GM18502 (cell line): ENCODE data around the gene CPPED1.

Experiments
- ATAC-seq: cut with Tn5 transposase; IDR thresholded peaks from one replicate; pipeline ENCODE4 v1.9.1; 2021; ENCODE audit warnings: mild to moderate bottlenecking; ENCODE audit not compliant: unreplicated experiment, poor library complexity

CPPED1 gene

DNA sequence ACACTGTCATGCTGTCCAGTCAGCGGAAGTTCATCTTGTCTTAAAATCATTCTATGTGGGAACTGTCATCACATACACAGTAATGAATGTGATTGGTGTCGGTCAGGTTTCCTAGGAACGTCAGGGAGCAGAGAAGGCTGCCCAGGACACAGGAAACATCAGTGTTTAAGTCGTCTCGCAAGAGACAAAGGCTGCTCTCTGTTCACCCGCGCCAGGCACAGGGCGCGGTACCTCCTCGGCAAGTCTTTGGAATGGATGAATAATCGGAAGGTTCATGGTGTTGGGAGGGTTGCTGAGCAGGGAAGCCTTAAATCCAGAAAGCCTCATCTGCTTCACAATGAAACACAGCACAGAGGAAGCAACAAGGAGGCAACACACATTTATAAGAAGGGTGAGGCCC lies 148.2 kb downstream of the CPPED1 start:
- ATAC-seq, result no peak

DNA sequence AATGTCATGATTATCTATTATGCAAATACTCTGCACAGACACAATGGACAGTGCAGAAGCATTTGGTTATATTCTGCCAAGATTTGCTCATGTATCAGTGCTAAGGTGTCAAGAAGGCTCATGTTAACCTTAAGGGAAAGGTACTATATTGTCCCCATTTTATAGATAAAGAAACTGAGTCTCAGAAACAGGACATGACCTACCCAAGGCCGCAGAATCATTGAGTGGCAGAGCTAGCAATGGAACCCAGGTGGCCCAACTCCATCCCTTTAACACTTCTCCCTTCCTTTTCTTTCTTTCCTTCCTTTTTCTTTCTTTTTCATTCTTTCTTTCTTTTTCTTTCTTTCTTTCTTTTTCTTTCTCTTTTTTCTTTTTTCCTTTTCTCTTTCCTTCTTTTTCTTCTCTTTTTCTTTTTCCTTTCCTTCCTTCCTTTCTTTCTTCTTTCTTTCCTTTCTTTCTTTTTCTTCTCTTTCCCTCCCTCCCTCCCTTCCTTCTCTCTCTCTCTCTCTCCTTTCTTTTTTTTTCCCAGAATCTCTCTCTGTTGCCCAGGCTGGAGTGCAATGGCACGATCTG lies 149.8 kb downstream of the CPPED1 start:
- no peak for ATAC-seq

DNA sequence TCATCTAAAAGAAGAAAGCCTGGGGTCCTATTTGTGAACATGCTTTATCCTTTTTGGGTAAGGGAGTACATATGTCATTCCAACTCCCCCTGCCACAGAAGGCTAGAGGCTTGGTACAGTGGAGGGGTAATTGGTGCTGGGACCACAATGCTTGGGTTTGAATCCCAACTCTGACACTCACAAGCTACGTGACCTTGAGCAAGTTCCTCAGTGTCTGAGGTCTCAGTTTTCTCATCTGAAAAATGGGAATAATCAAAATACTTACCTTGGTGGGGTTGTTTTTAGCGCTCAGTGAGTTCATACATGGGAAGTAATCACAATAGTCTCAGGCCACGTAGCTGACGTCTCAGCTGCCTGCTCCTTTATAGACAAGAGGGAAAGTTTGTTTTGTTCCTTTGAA lies 150.8 kb downstream of the CPPED1 start:
- ATAC-seq, result no peak

DNA sequence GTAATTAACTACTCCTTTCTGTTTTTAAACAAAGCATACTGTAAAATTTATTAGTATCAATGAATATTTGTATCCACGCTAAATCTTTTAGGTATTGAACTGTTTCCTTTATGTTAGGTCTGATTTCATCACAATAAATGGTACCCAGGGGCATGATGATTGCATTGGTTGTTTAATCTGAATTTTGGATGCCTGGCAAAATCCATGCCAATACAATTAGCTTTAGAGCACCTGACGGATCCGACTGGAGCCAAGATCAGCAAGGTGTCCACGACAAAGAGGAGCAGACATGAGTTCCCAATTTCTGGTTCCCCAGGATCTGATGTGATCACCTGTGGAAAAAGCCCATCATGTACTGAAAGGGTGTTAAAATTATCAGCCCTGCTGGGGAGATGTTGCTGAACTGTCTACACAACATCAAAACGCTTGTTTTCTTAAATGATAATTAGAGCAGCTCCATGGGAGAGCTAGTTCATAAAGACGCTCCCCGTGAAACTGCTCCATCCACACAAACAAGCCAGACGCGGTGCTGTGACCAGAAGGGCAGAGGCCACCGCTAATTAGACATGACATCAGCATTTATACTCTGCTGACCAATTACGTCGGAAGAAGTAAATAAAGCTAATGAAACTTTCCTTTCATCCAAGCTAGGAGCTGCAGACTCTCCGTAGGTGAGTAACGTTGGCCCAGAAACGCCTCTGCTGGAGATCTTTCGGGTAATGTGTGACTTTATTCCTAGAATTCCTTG lies 151.7 kb downstream of the CPPED1 start:
- no peak for ATAC-seq

DNA sequence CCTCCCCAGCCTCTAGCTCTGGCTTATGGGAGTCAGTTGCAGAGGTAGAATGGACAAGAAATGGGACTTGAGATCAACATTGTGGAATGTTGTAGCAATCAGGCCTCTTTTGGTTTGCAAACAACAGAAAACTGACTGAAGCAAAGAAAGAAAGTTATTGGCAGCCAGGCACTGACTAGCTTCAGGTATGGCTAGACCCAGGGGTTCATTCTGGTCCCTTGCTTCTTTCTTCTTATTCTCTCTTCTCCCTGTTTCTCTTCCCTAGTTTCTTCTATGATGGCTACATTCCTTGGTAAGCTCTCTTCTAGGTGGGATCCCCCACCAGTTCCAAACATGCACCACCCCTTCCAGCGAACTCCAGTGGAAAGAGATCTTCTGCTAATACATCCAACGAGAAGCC lies 154.3 kb downstream of the CPPED1 start:
- ATAC-seq, result no peak

DNA sequence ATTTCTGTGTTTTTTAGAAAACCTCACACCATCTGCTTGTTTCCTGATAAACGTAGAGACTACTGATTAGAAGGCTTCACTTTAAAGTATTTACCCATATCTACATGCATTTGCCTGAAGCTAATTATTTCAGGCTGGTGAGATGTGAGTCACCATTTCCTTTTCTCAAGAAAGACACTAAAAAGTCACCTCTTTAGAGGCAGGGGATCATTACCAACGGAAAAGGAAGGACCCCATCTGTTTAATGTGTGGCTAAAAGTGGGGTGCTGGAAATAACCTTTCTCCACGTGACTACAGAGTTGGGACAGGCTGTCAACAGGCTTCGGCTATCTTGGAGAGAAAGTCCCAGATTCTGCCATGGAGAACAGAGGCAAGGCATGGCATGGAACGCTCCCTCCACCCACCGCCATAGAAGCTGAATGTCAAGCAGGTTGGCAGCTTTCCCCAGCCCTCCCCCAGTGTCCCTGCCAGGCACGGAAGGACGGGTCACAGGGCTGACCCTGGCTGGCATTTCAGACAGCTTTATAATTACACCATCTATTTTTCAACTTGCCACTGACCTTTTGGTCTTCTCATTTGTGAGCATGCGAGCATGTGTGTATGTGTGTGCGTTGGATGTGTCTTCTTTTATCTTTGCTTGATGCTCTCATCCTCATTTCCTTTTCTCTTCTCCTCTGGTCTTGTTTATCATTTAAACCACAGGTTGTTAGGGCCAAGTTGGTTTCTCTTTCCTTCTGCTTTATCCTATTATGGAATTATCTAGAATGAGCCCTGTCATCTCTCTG lies 157.0 kb downstream of the CPPED1 start:
- ATAC-seq, result no peak

DNA sequence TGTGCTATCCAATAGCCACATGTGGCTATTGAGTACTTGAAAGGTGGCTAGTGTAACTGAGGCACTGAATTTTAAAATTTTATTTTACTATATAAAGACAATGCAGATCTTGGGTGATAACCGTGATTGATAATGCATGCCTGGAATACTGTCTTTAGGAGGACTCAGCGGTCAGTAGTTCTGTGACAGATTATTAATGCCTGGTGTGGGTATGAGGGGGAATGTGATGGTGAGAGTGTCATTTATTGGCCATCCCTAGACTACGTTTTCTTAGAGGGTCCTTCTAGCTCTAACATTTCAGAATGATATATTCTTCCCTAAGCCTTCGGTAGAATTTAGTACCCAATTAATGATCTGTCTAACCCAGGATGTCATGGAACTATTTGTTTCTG lies 157.6 kb downstream of the CPPED1 start:
- ATAC-seq, result no peak

DNA sequence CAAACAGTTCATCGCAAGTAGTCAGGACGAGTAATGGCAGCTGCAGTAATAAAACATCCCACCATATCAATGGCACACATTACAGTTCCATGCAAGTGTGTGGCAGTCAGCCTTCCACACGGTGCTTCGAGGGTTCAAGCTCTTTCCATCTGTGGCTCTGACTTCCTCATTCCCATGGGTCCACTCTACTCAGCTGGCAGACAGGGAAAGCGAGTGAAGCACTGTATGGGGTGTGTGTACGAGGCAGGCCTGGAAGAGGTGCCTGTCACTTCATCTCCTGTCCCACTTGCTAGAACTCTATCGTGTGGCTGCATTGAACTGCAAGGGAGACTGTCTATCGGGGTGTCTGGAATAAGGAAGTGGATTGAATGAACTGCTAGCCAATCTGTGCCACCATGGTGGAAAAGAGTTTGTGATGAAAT lies 160.6 kb downstream of the CPPED1 start:
- ATAC-seq, result no peak

DNA sequence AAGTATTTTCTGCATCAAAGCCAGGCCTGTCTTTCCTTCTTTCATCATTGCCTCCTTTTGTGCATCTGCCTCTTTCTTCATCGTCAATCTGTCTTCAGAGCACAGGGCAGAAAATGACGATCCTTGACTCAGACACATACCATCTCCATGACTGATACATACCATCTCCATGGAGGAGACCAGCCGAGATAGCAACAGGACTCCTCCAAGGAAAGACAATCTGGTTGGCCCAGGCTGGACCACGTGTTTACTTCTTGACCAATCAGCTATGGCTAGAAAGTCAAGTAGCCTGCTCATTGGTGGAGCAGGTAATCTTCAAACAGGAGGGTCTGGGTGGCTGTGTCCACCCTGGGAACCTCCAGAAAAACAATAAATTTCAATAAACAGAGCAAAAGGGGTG lies 164.6 kb downstream of the CPPED1 start:
- no peak for ATAC-seq

DNA sequence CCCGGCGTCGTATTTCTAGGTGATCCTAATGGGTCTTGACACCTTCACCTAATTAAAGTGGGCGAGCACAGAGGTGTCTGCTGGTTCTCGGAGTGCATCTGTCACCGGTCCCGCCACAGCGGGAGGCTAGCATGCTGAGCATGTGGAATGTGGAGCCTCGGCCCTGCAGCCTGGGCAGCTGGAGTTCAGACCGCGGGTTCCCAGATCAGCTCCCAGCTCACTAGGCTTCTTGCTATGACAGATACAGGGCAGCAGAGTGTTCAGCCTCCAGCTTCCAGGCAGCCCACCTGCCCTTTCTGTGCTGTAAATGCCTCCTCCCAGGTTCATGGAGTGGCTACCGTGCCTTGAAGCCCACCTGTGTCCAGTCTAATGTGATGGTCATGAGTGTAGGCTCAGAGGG lies 166.7 kb downstream of the CPPED1 start:
- ATAC-seq, result no peak

DNA sequence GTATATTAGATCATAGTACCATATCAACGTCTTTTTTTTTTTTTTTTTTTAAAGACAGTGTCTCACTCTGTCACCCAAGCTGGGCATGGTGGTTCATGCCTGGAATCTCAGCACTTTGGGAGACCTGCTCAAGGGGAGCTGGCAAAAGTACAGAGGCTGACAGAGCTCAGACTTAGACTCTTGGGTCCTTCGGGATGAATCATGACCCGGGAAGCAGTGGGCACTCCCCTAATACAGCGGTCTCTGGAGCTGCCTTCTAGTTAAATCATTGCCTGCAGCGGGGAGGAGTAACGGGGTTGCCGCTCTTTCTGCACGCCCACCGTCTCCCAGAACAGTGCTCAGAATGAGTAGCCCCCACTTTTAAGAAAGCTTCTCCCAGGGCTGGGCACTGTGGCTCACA lies 174.4 kb downstream of the CPPED1 start:
- ATAC-seq, result no peak

DNA sequence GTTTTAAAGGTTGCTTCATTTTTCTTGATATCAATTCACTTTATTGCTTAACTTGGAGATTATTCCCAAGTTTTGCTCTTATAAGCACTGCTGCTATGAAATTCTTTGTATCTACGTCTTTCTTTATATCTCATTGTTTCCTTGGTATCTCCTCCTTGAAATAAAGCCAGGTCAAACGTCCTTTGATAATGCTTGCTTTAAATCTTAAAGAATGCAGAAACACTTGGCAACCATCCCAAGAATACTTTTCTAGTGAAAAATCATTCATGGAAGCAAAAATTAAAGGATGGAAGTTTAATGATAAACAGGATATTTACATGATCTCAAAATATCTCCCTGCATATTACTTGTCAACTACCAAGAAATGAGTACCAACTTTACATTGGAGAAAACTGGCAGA lies 175.2 kb downstream of the CPPED1 start:
- no peak for ATAC-seq

DNA sequence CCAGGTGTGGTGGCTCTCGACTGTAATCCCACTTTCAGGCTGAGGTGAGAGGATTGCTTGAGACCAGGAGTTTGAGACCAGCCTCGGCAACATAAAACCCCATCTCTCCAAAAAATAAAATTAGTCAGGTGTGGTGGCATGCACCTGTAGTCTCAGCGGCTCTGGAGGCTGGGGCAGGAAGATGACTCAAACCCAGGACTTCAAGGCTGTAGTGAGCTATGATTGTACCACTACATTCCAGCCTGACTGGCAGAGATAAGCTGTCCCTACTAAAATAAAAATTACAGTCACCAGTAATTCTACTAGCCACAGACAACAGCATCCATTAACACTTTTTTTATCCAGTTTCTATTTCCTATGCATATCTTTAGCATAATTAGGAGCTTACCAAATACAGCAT lies 176.3 kb downstream of the CPPED1 start:
- no peak for ATAC-seq

DNA sequence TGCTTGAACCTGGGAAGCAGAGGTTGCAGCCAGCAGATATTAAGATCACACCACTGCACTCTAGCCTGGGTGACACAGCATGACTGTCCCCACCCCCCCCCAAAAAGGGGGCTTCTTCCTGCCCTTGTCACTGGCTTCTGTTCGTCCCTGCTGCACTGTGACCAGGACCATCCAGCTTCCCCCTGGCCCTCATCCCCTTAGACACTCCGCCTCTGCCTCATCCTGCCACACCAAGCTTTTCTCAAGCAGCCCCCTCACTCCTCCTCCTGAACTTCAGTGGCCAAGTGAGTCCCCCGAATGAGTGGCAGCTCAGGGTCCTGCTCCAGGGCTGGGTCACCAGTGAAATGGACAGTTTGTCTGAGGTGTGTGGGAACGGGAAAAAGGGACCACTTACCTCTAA lies 177.3 kb downstream of the CPPED1 start:
- no peak for ATAC-seq

DNA sequence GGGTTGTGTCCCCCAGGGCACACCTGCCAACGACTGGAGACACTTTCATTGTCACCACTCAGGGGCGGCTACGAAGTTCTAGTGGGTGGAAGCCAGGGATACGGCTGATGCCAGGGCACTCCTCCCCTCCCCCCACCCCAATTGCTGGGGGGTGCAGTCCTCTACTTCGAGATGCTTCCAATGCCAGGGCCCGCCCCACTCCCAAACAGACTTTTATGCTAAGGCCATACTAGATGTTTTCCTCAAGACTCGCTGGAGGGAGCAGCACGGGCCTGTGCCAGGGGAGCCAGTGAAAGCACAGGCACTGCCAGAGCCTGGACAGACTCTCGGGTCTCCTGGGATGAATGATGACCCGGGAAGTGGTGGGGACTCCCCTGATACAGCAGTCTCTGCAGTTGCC lies 178.0 kb downstream of the CPPED1 start:
- ATAC-seq, result no peak

DNA sequence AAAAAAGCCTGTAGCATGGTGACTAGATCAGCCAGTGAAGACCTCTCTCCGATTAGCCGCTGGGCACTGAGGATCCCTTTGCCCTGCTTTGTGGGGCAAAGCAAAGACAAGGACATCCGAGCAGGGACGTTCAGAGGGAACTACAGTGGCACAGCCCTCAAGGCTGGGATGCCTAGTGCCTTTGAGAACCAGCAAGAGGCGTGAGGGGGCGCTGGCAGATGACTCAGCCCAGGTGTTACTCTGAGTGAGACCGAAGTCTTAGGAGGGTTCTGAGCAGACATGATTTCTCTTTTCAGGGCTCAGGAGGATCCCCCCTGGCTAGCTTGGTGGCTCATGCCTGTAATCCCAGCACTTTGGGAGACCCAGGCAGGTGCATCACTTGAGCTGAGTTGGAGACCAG lies 178.6 kb downstream of the CPPED1 start:
- ATAC-seq, result no peak

DNA sequence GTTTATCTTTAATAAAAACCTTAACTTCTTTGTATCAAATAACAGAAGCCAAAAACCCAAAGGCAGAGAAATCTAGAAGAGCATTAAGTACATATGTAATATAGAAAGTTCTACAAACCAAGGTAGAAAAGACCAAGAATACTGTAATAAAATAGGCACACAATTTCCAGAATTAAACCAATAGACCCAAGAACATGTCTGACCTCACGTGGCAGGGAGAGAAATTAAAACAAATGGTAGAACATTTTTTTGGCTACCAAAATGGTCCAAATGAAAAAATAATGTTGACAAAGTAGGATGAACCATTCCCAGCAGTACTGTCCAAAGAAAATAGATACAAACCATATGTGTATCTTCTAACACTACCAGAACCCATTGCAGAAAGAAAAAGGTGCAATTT lies 183.5 kb downstream of the CPPED1 start:
- ATAC-seq, result no peak

DNA sequence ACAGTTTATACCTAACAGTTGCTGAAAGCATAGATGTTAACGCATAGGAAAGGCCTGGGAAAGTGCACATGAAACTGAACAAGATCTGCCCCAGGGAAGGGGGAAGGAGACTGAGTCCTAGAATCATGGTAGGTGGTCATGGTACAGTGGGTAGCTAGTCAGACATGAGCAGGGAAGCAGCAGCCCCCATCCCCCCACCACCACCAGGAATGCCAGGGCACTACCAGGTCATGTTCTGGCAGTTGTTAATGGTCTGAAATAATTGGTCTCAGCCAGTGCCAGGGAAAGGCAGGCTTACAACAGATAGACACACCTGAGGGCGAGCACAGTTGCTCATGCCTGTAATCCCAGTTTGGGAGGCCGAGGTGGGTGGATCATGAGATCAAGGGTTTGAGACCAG lies 185.2 kb downstream of the CPPED1 start:
- ATAC-seq, result no peak

DNA sequence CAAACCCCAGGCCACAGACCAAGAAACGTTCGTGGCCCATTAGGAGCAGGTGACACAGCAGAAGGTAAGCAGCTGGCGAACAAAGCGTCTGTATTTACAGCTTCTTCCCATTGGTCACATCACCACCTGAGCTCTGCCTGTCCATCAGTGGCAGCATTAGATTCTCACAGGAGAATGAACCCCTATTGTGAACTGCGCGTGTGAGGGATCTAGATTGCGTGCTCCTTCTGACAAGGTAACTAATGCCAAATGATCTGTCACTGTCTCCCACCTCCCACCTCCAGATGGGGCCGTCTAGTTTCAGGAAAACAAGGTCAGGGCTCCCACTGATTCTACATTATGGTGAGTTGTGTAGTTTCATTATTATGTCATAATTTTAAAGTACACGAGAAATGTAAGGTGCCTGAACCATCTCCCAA lies 186.3 kb downstream of the CPPED1 start:
- ATAC-seq, result no peak

DNA sequence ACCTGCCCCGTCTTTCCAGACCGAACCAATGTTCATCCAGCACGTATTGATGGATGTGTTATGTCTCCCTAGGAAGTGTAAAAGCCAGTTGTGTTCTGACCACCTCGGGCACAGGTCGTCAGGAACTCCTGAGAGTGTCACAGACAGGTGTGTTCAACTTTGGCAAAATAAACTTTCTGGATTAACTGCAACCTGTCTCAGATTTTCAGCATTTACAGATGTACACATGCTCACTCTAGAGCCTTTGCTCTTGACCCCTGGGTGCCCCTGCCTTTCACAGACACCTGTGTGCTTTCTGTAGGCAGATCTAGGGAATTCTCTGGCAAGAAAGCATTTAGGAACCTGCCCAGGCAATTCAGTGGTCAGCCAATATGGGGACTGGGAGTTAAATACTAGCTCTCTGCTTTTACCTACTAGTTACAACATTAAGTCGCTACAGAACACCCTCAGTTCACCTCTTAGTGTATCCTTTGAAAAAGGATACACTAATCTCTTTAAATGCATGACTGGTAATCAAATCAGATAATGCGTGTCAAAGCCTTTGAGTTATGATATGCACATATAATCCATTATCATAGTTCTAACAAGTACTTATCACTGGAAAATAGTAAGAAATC lies 188.9 kb downstream of the CPPED1 start:
- no peak for ATAC-seq

DNA sequence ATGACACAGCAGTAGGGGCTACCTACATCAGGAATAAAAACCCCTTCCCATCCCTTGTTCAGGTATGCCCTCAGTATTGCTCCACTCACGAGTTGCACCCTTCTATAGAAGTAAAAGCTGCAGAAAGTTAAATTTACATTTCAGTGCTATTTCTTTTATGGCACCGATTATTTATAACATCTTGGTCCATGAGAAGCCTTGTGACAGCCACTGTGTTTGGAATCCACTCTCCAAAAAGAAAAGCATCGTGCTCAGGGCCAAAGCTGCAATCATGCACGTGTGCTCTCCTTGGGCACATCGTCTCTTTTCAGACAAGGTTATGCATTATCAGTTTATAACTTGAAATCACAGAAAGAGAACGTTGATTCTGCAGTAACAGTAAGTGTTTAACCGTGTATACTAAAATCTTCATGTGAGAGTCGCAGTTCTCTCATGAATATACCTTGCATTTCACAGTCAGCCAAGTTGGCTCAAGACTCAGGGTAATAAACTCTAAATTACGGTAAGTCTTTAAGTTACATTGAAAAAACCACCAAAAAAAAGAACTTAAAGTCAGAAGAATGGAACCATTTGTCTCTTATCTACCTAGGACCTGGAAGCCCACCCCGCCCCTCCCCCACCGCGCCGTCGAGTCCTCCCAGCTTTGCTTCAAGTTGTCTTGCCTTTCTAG lies 189.6 kb downstream of the CPPED1 start:
- ATAC-seq, result no peak
